ENCODE results near the gene MAVS.

The MAVS gene

GRCh38 chr20:3798908-3799248 lies 47.8 kb upstream of the MAVS start:
- no peaks in the 10 kb centered on the region for H3K36me3 ChIP-seq (ENCODE audit: insufficient read depth)
- no peak for TF ChIP-seq CTCF (conservative IDR thresholded peaks at IDR 0.05; ENCODE audit: low read depth, low read length)
- no peak overlapping the region for H2AFZ ChIP-seq (ENCODE audit: low read depth)
- H3K9ac ChIP-seq = no peak overlapping the region
- H3K4me3 ChIP-seq (IDR thresholded peaks at IDR 0.05; ENCODE audit: insufficient read depth, low read depth, low read length) = no peak overlapping the region
- peaks cover 18% of the 10 kb centered on the region for H3K4me1 ChIP-seq (ENCODE audit: low read depth, poor library complexity, severe bottlenecking)
- peak overlapping the region; percentile 95; the same call in 1 of the 2 replicates for H3K4me2 ChIP-seq
- H4K20me1 ChIP-seq (ENCODE audit: insufficient read depth) = no peaks in the 10 kb centered on the region
- H3K27me3 ChIP-seq (ENCODE audit: insufficient read depth, low read depth) = no peaks in the 10 kb centered on the region
- peaks cover 7% of the 10 kb centered on the region; the same call in 1 of the 2 replicates for H3K79me2 ChIP-seq (ENCODE audit: insufficient read depth, low read depth)
- H3K27ac ChIP-seq = no peak overlapping the region

GRCh38 chr20:3800256-3800877 lies 46.3 kb upstream of the MAVS start:
- peaks cover 7% of the 10 kb centered on the region; the same call in 1 of the 2 replicates for H3K79me2 ChIP-seq (ENCODE audit: insufficient read depth, low read depth)
- no peak overlapping the region for H2AFZ ChIP-seq (ENCODE audit: low read depth)
- no peak overlapping the region for H3K9ac ChIP-seq
- H3K36me3 ChIP-seq (ENCODE audit: insufficient read depth) = no peaks in the 10 kb centered on the region
- H3K27me3 ChIP-seq (ENCODE audit: insufficient read depth, low read depth) = no peaks in the 10 kb centered on the region
- H3K4me1 ChIP-seq (ENCODE audit: low read depth, poor library complexity, severe bottlenecking) = peaks cover 18% of the 10 kb centered on the region
- H3K4me2 ChIP-seq = no peak overlapping the region
- TF ChIP-seq CTCF (conservative IDR thresholded peaks at IDR 0.05; ENCODE audit: low read depth, low read length) = no peak
- no peaks in the 10 kb centered on the region for H4K20me1 ChIP-seq (ENCODE audit: insufficient read depth)
- no peak overlapping the region for H3K4me3 ChIP-seq (IDR thresholded peaks at IDR 0.05; ENCODE audit: insufficient read depth, low read depth, low read length)
- H3K27ac ChIP-seq = no peak overlapping the region

DNA sequence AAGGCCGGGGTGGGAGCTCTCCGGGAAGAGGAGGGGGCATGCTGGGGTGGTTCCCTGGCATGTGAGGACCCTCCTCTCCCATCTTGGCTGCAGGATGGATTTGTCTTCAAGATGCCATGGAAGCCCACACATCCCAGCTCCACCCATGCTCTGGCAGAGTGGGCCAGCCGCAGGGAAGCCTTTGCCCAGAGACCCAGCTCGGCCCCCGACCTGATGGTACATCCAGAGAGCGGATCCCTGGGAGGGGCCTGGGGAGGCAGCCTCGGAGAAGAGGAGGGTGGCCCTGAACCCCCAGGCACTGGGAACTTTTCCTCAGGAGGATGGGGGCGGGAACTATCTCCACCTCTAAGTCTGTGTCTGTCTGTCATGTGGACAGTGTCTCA lies 45.8 kb upstream of the MAVS start:
- Histone ChIP-seq H3K4me1 (ENCODE audit: low read depth, poor library complexity, severe bottlenecking) (peaks cover 18% of the 10 kb centered on the region), H3K4me3 (IDR thresholded peaks at IDR 0.05; ENCODE audit: insufficient read depth, low read depth, low read length) (no peak overlapping the region), H3K79me2 (ENCODE audit: insufficient read depth, low read depth) (peaks cover 7% of the 10 kb centered on the region; the same call in 1 of the 2 replicates), H3K9ac (no peak overlapping the region), H3K27ac (no peak overlapping the region), H3K27me3 (ENCODE audit: insufficient read depth, low read depth) (no peaks in the 10 kb centered on the region), H4K20me1 (ENCODE audit: insufficient read depth) (no peaks in the 10 kb centered on the region), H2AFZ (ENCODE audit: low read depth) (no peak overlapping the region), H3K36me3 (ENCODE audit: insufficient read depth) (no peaks in the 10 kb centered on the region), H3K4me2 (no peak overlapping the region)
- no peak for TF ChIP-seq CTCF (conservative IDR thresholded peaks at IDR 0.05; ENCODE audit: low read depth, low read length)

DNA sequence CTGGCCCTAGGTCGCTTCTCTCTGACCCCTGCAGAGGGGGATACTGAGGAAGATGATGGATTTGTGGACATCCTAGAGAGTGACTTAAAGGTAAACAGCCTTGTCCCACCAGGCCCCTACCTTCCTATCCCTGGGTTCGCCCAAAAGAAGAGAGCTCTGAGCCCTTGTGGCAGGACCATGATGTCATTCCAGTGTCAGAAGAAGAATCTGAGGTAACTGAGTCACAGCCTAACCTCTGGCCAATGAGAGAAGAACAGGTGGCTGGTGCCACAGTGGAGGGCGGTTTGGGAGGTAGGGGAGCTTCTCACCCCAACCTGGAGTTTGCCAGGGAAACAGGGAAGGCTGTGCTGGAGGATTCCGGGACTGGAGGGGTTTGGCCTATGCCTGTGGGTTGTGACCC lies 45.3 kb upstream of the MAVS start:
- no peak overlapping the region for H3K9ac ChIP-seq
- H3K4me3 ChIP-seq (IDR thresholded peaks at IDR 0.05; ENCODE audit: insufficient read depth, low read depth, low read length) = no peak overlapping the region
- peaks cover 18% of the 10 kb centered on the region for H3K4me1 ChIP-seq (ENCODE audit: low read depth, poor library complexity, severe bottlenecking)
- H3K36me3 ChIP-seq (ENCODE audit: insufficient read depth) = no peaks in the 10 kb centered on the region
- no peaks in the 10 kb centered on the region for H4K20me1 ChIP-seq (ENCODE audit: insufficient read depth)
- no peak overlapping the region for H3K4me2 ChIP-seq
- no peaks in the 10 kb centered on the region for H3K27me3 ChIP-seq (ENCODE audit: insufficient read depth, low read depth)
- H2AFZ ChIP-seq (ENCODE audit: low read depth) = no peak overlapping the region
- peaks cover 7% of the 10 kb centered on the region; the same call in 1 of the 2 replicates for H3K79me2 ChIP-seq (ENCODE audit: insufficient read depth, low read depth)
- no peak for TF ChIP-seq CTCF (conservative IDR thresholded peaks at IDR 0.05; ENCODE audit: low read depth, low read length)
- H3K27ac ChIP-seq = no peak overlapping the region

Data from KMS-11 (cell line).